CMK (cell line): ENCODE data around the gene ROMO1.
"Not testable (repeated sequence)": the region's sequence is repeated elsewhere in the genome, so short reads cannot be mapped to it uniquely, and the experiment has no call there.

Experiments used
- DNase-seq: peaks from one replicate; pipeline ENCODE4 v3.0.0-alpha.2; 2010; ENCODE audit warnings: low read depth

The ROMO1 gene

GRCh38 chr20:35681960-35682359 is 17.2 kb upstream of the ROMO1 start:
- no peak for DNase-seq

GRCh38 chr20:35685368-35685767 is 13.8 kb upstream of the ROMO1 start:
- DNase-seq: not testable (repeated sequence)

- not testable (repeated sequence) for DNase-seq
These were observed 12.3 kb upstream of the ROMO1 start for GRCh38 chr20:35686872-35687271.

- no peak for DNase-seq
These were observed 8.9 kb upstream of the ROMO1 start for GRCh38 chr20:35690265-35690664.

GRCh38 chr20:35695245-35695749 is 3.9 kb upstream of the ROMO1 start:
- DNase-seq: no peak

GRCh38 chr20:35695978-35696377 is 3.2 kb upstream of the ROMO1 start:
- DNase-seq: no peak

GRCh38 chr20:35697696-35698297 is 1.4 kb upstream of the ROMO1 start:
- no peak for DNase-seq

GRCh38 chr20:35698298-35699126 is 693 bp upstream of the ROMO1 start:
- DNase-seq: no peak

- DNase-seq: no peak
These were observed 886 bp downstream of the ROMO1 start for GRCh38 chr20:35699957-35700624.

GRCh38 chr20:35700625-35701148 is 1.5 kb downstream of the ROMO1 start:
- DNase-seq: no peak

GRCh38 chr20:35702051-35702823 is 3.0 kb downstream of the ROMO1 start:
- DNase-seq: no peak

- no peak for DNase-seq
These were observed 3.9 kb downstream of the ROMO1 start for GRCh38 chr20:35702824-35703695.

GRCh38 chr20:35704514-35705261 is 5.5 kb downstream of the ROMO1 start:
- DNase-seq: no peak

GRCh38 chr20:35705894-35706293 is 6.7 kb downstream of the ROMO1 start:
- DNase-seq: not testable (repeated sequence)

GRCh38 chr20:35706591-35707529 is 7.7 kb downstream of the ROMO1 start:
- not testable (repeated sequence) for DNase-seq

GRCh38 chr20:35708502-35708901 is 9.3 kb downstream of the ROMO1 start:
- DNase-seq: no peak

- DNase-seq: no peak
These were observed 10.1 kb downstream of the ROMO1 start for GRCh38 chr20:35709259-35709658.

GRCh38 chr20:35710039-35710438 is 10.8 kb downstream of the ROMO1 start:
- no peak for DNase-seq
